IMR-90 (cell line): Measurements from ENCODE around the gene TWIST2. TPM values are rescaled to one million over a fixed set of nuclear protein-coding genes. Genes with fewer than 3 reads are reported as not detected.
A peak's percentile ranks its signal among the peaks of the same experiment; 100 is the strongest.

Experiments
- ATAC-seq: fragments of 200-7000 bp; cut with Tn5 transposase; 2 replicates; pipeline ENCODE4 v1.9.1; 2020; ENCODE audit warnings: low read depth, mild to moderate bottlenecking, moderate library complexity
- BruUV-seq: library from RNA; stranded (reverse); fragments of 400-500 nt; replicated peaks from 2 replicates; lab custom pipeline; 2021; lab: Mats Ljungman, UMichigan
- CTCF ChIA-PET: fragments of 300-600 bp; formaldehyde crosslinking; extraction: SDS; loops from one replicate; lab custom pipeline; 2021; ENCODE audit warnings: antibody characterized with exemption; lab: Yijun Ruan, JAX
- POLR2A ChIA-PET: fragments of 300-600 bp; sonication (Branson Sonifier 250); formaldehyde crosslinking; loops from one replicate; lab custom pipeline; 2022; ENCODE audit warnings: antibody characterized with exemption; ENCODE audit not compliant: unreplicated experiment; lab: Charles Lee
- DNase-seq: peaks from one replicate; pipeline ENCODE4 v3.0.0; 2013
- H2AFZ ChIP-seq: replicated peaks from 2 replicates; pipeline ENCODE3; 2013; ENCODE audit warnings: low read length, mild to moderate bottlenecking; ENCODE audit not compliant: poor library complexity
- H2AK5ac ChIP-seq: 2 replicates; pipeline ENCODE4 v1.6.1; 2013; ENCODE audit warnings: low read depth, low read length, inconsistent platforms
- H2AK9ac ChIP-seq: replicated peaks from 2 replicates; pipeline ENCODE3; 2013; ENCODE audit warnings: mild to moderate bottlenecking, low read depth, low read length, moderate library complexity; ENCODE audit not compliant: poor library complexity
- H2BK120ac ChIP-seq: 2 replicates; pipeline ENCODE4 v1.6.1; 2013; ENCODE audit warnings: low read depth, low read length, inconsistent platforms
- H2BK15ac ChIP-seq: 3 replicates; pipeline ENCODE4 v1.6.1; 2013; ENCODE audit warnings: low read depth, low read length, inconsistent platforms
- H2BK20ac ChIP-seq: 2 replicates; pipeline ENCODE4 v1.6.1; 2013; ENCODE audit warnings: low read depth, mild to moderate bottlenecking, inconsistent platforms, low read length, moderate library complexity
- H2BK5ac ChIP-seq: 2 replicates; pipeline ENCODE4 v1.6.1; 2013; ENCODE audit warnings: mild to moderate bottlenecking, low read depth, low read length, inconsistent platforms; ENCODE audit not compliant: poor library complexity, severe bottlenecking
- H3K14ac ChIP-seq: replicated peaks from 2 replicates; pipeline ENCODE4 v1.6.1; 2013; ENCODE audit warnings: low read depth, low read length, inconsistent platforms
- H3K18ac ChIP-seq: 2 replicates; pipeline ENCODE4 v1.6.1; 2013; ENCODE audit warnings: low read depth, low read length, control low read depth
- H3K23ac ChIP-seq: 2 replicates; pipeline ENCODE4 v1.6.1; 2013; ENCODE audit warnings: low read depth, low read length, inconsistent platforms
- H3K27ac ChIP-seq: 2 replicates; pipeline ENCODE4 v1.5.1; 2013; ENCODE audit warnings: mild to moderate bottlenecking, control low read depth, low read length; ENCODE audit not compliant: insufficient read depth
- H3K27me3 ChIP-seq: 2 replicates; pipeline ENCODE4 v1.6.1; 2013; ENCODE audit warnings: low read length; ENCODE audit not compliant: control insufficient read depth, insufficient read depth
- H3K36me3 ChIP-seq: 2 replicates; pipeline ENCODE4 v1.6.1; 2013; ENCODE audit warnings: low read length, mixed read lengths; ENCODE audit not compliant: control insufficient read depth, insufficient read depth
- H3K4ac ChIP-seq: 2 replicates; pipeline ENCODE4 v1.6.1; 2013; ENCODE audit warnings: low read depth, low read length, inconsistent platforms
- H3K4me1 ChIP-seq: 2 replicates; pipeline ENCODE4 v1.6.1; 2013; ENCODE audit warnings: low read length, mixed read lengths; ENCODE audit not compliant: control insufficient read depth, insufficient read depth
- H3K4me2 ChIP-seq: 2 replicates; pipeline ENCODE4 v1.6.1; 2013; ENCODE audit warnings: low read depth, mild to moderate bottlenecking, control low read depth, low read length, moderate library complexity
- H3K4me3 ChIP-seq: 2 replicates; pipeline ENCODE4 v1.5.1; 2013; ENCODE audit warnings: low read depth, mild to moderate bottlenecking, control low read depth, low read length, moderate library complexity; ENCODE audit not compliant: insufficient read depth
- H3K56ac ChIP-seq: 2 replicates; pipeline ENCODE4 v1.6.1; 2013; ENCODE audit warnings: low read length, inconsistent platforms; ENCODE audit not compliant: insufficient read depth; ENCODE audit errors: extremely low read depth
- H3K79me1 ChIP-seq, 2 experiments: 2 replicates each; pipeline ENCODE4 v1.6.1; 2013; ENCODE audit warnings: low read length in 2 of 2, inconsistent platforms in 1 of 2, low read depth in 1 of 2
- H3K9ac ChIP-seq: 2 replicates; pipeline ENCODE4 v1.6.1; 2013; ENCODE audit warnings: low read depth, low read length, control low read depth
- H3K9me1 ChIP-seq: 2 replicates; pipeline ENCODE4 v1.6.1; 2013; ENCODE audit warnings: low read length, inconsistent platforms; ENCODE audit not compliant: insufficient read depth
- H3K9me3 ChIP-seq: 2 replicates; pipeline ENCODE4 v1.6.1; 2013; ENCODE audit warnings: low read length; ENCODE audit not compliant: control insufficient read depth, insufficient read depth
- H4K20me1 ChIP-seq: 2 replicates; pipeline ENCODE4 v1.6.1; 2013; ENCODE audit warnings: low read length, inconsistent platforms; ENCODE audit not compliant: insufficient read depth
- H4K5ac ChIP-seq: 2 replicates; pipeline ENCODE4 v1.6.1; 2013; ENCODE audit warnings: mild to moderate bottlenecking, low read depth, low read length, control low read depth
- H4K8ac ChIP-seq, 2 experiments: 2 replicates each; pipeline ENCODE4 v1.6.1; 2013; ENCODE audit warnings: low read depth in 2 of 2, low read length in 2 of 2, control low read depth in 1 of 2, inconsistent platforms in 1 of 2
- H4K91ac ChIP-seq: 2 replicates; pipeline ENCODE4 v1.6.1; 2013; ENCODE audit warnings: low read depth, low read length, inconsistent platforms; ENCODE audit not compliant: insufficient read depth
- BHLHE40 ChIP-seq: fragments of 150-350 bp; IDR thresholded peaks from 2 replicates; pipeline ENCODE4 v1.6.1; 2016; ENCODE audit warnings: mild to moderate bottlenecking, low read depth, low read length
- CHD1 ChIP-seq: IDR thresholded peaks from 2 replicates; pipeline ENCODE4 v1.6.1; 2012; ENCODE audit warnings: low read depth, low read length, improper control_type of control experiment
- ELK1 ChIP-seq: fragments of 150-350 bp; IDR thresholded peaks from 2 replicates; pipeline ENCODE4 v1.6.1; 2016; ENCODE audit warnings: low read depth, mild to moderate bottlenecking, low read length, moderate library complexity, borderline replicate concordance
- FOS ChIP-seq: fragments of 150-350 bp; IDR thresholded peaks from 2 replicates; pipeline ENCODE4 v1.6.1; 2016; ENCODE audit warnings: low read depth, low read length
- MAFK ChIP-seq: IDR thresholded peaks from 2 replicates; pipeline ENCODE4 v1.6.1; 2012; ENCODE audit warnings: low read depth, low read length, improper control_type of control experiment
- MAZ ChIP-seq: IDR thresholded peaks from 2 replicates; pipeline ENCODE4 v1.6.1; 2012; ENCODE audit warnings: low read depth, mild to moderate bottlenecking, low read length, improper control_type of control experiment, moderate library complexity, borderline replicate concordance
- NFE2L2 ChIP-seq: fragments of 150-350 bp; IDR thresholded peaks from 2 replicates; pipeline ENCODE4 v1.6.1; 2016; ENCODE audit warnings: low read depth, mild to moderate bottlenecking, low read length
- RAD21 ChIP-seq: IDR thresholded peaks from 2 replicates; pipeline ENCODE4 v1.6.1; 2012; ENCODE audit warnings: low read length, improper control_type of control experiment
- RCOR1 ChIP-seq: IDR thresholded peaks from 2 replicates; pipeline ENCODE4 v1.6.1; 2012; ENCODE audit warnings: mild to moderate bottlenecking, low read length, improper control_type of control experiment; ENCODE audit not compliant: insufficient replicate concordance
- RFX5 ChIP-seq: IDR thresholded peaks from 2 replicates; pipeline ENCODE4 v1.8.0; 2012; ENCODE audit warnings: low read depth, mild to moderate bottlenecking, low read length, moderate library complexity
- SMC3 ChIP-seq: fragments of 150-350 bp; IDR thresholded peaks from 2 replicates; pipeline ENCODE4 v1.6.1; 2016; ENCODE audit warnings: low read depth, mild to moderate bottlenecking, antibody characterized with exemption, low read length, moderate library complexity
- WGBS, 2 experiments: methylation state at CpG; one replicate each; pipeline versions ENCODE4 v1.1.5 to v1.1.7; 2013; ENCODE audit warnings: missing lambda C conversion rate in 2 of 2; ENCODE audit not compliant: insufficient read length in 1 of 2; ENCODE audit errors: extremely low coverage in 2 of 2; 5-methylcytosine and 5-hydroxymethylcytosine counted together
- dilution Hi-C: fragments of 300-500 bp; cut with HindIII; formaldehyde crosslinking; loops from one replicate; pipeline ENCODE4 v1.14.3; 2018; ENCODE audit warnings: low sequenced_read_pairs; ENCODE audit not compliant: unreplicated experiment
- in situ Hi-C: fragments of 300-500 bp; cut with MboI; formaldehyde crosslinking; loops from 3 replicates; pipeline ENCODE4 v1.14.3; 2019; ENCODE audit warnings: low sequenced_read_pairs, inconsistent platforms, mixed read lengths
- intact Hi-C: fragments of 100-400 bp; cut with micrococcal nuclease; formaldehyde crosslinking; loops from 2 replicates; pipeline ENCODE4 v1.10.0; 2022
- polyA plus RNA-seq, 3 experiments: library from polyadenylated mRNA; depleted of rRNA; stranded (reverse); fragments of >200 nt; gene quantifications; 2 replicates each; pipeline ENCODE4 v1.2.3, GENCODE V29; 2012; ENCODE audit warnings: low replicate concordance in 1 of 3
- total RNA-seq: library from RNA; depleted of rRNA; stranded (reverse); fragments of >200 nt; gene quantifications from 2 replicates; pipeline ENCODE4 v1.2.3, GENCODE V29; 2012

The TWIST2 gene
- total and polyA plus RNA-seq, 2 of the 4 experiments (the other 2 are of a cell fraction) = 9.3 to 33.6 TPM

GRCh38 chr2:238914648-238915015 lies 66.7 kb downstream of the TWIST2 start (continued):
- TF ChIP-seq CHD1 (no peak), RFX5 (no peak), BHLHE40 (no peak), MAZ (peak; percentile 88), ELK1 (no peak)

- dilution Hi-C loops (no loop called here), in situ Hi-C loops (no loop called here), intact Hi-C loops (no loop called here)
- Histone ChIP-seq H3K27me3 (no peaks in the 10 kb centered on the region), H2BK5ac (no peak overlapping the region), H3K36me3 (peaks cover 23% of the 10 kb centered on the region), H4K20me1 (no peaks in the 10 kb centered on the region), H4K5ac (no peak overlapping the region), H3K79me1 (peaks cover 0 to 18% of the 10 kb centered on the region in 2 experiments; a peak in 2 of 4 replicates), H3K14ac (peak overlapping the region; percentile 6), H3K9me1 (peaks cover 17% of the 10 kb centered on the region), H3K4me3 (no peak overlapping the region), H2AK5ac (peak overlapping the region; percentile 49), H4K8ac (peak overlapping the region; percentile 44 to 91; a peak in 1 of 4 replicates), H2BK120ac (peak overlapping the region; percentile 36), H3K27ac (no peak overlapping the region; the same call in 1 of the 2 replicates), H2BK20ac (peak overlapping the region; percentile 27), H3K9ac (no peak overlapping the region), H3K4ac (peak overlapping the region; percentile 7), H3K56ac (no peak overlapping the region), H3K18ac (peak overlapping the region; percentile 12; the same call in 1 of the 2 replicates), H3K4me2 (no peak overlapping the region), H4K91ac (peak overlapping the region; percentile 78), H2AFZ (peak overlapping the region; percentile 17), H3K23ac (no peak overlapping the region), H2AK9ac (peak overlapping the region; percentile 79), H3K4me1 (peaks cover 8% of the 10 kb centered on the region), H2BK15ac (peak overlapping the region; percentile 61; the same call in 1 of the 3 replicates), H3K9me3 (peaks cover 3% of the 10 kb centered on the region; the same call in 1 of the 2 replicates)
- POLR2A ChIA-PET = no interaction called here
- ATAC-seq = no peak
- DNase-seq = no peak
- TF ChIP-seq RCOR1 = no peak
- TF ChIP-seq NFE2L2 = no peak
- no peak for TF ChIP-seq RFX5
- TF ChIP-seq RAD21 = no peak
- no peak for TF ChIP-seq SMC3
- no peak for TF ChIP-seq ELK1
- no peak for TF ChIP-seq MAFK
- no peak for TF ChIP-seq FOS
- CTCF ChIA-PET = no interaction called here
- 100% methylated on average over 1 of the region's 9 CpGs; no CpG with 5 or more reads in 1 of the 2 experiments for WGBS, 2 experiments
- no TSS peak for BruUV-seq
Observed at GRCh38 chr2:238915196-238915595, 67.3 kb downstream of the TWIST2 start.
